Measurements from ENCODE around the gene KIFC1. TPM values are rescaled to one million over a fixed set of nuclear protein-coding genes. Genes with fewer than 3 reads are reported as not detected.
A peak's percentile ranks its signal among the peaks of the same experiment; 100 is the strongest.

The KIFC1 gene
- total RNA-seq, 1 experiment from 2014 or later = 159 TPM

GRCh38 chr6:33410711-33411631 is 19.3 kb downstream of the KIFC1 start, which contains the start of gene PHF1:
Gene PHF1, plus strand, starts transcription at chr6:33411014. Its CDS starts 1,250 bp downstream, at chr6:33412264.
- DNase-seq (ENCODE audit: low read depth) = peak; percentile 83

DNA sequence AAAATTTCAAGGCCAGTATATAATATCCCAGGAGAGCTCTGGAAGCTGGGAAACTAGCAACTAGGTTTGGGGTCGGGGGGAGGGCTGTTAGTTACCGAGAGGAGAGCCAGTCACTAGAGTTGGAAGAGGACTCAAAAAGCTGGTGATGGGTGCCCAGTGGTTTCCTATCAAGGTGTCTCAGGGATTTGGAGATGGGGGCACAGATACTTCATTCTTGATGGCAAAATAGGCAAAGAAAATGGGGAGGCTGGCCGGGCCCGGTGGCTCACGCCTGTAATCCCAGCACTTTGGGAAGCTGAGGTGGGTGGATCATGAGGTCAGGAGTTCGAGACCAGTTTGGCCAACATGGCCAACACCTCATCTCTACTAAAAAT is 20.0 kb downstream of the KIFC1 start:
- no peak for DNase-seq (ENCODE audit: low read depth)

GRCh38 chr6:33412140-33413009 is 20.8 kb downstream of the KIFC1 start:
- DNase-seq (ENCODE audit: low read depth) = no peak

GRCh38 chr6:33413241-33414120 is 21.9 kb downstream of the KIFC1 start:
- no peak for DNase-seq (ENCODE audit: low read depth)

- DNase-seq (ENCODE audit: low read depth) = peak; percentile 39
Measured at GRCh38 chr6:33414592-33415271, 23.1 kb downstream of the KIFC1 start.

GRCh38 chr6:33415831-33416230 is 24.2 kb downstream of the KIFC1 start:
- no peak for DNase-seq (ENCODE audit: low read depth)

GRCh38 chr6:33416386-33417127 is 24.9 kb downstream of the KIFC1 start:
- DNase-seq (ENCODE audit: low read depth) = peak; percentile 54

DNA sequence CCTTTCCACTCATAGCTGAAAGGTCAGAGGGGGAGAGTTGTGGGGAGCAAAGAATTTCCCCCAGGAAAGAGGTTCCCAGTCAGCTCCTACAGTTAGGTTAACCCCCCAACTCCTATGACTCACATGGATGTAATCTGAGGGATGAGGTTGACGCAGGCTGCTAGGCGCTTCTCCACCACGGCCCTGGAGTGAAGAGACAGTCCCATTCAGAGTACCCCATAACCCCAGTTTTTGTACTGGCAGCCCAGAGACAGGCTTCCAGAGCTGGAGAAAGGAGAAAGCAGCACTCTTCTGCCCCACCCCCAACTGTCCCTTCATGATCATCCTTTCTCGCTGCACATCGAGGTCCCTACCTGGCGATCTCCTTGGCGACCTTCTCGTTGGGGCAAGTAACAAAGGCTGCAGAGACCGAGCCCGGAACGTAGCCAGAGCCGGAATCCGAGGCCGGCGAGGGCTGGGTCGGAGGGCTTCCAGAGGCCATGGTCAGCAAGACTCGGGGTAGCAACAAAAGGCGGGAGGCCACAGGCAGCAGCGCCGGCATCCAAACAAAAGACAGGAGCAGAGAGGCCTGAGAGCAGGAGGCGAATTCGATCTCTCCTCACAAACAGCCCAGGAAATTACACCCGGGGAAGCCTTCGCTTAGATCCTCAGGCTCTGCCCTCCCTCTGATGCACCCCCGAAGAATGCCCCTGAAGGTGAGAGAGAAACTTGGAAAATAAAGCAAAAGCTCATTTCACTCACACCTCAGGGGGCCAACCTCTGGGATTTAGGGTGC is 25.7 kb downstream of the KIFC1 start:
- DNase-seq (ENCODE audit: low read depth) = peak; percentile 96

- DNase-seq (ENCODE audit: low read depth) = peak; percentile 100
Measured at GRCh38 chr6:33417903-33418689, 26.5 kb downstream of the KIFC1 start, which contains the start of gene CUTA. Gene CUTA, minus strand, starts transcription at chr6:33418107. Its CDS starts 107 bp downstream, at chr6:33418000.

GRCh38 chr6:33418690-33419291 is 27.2 kb downstream of the KIFC1 start:
- no peak for DNase-seq (ENCODE audit: low read depth)

DNA sequence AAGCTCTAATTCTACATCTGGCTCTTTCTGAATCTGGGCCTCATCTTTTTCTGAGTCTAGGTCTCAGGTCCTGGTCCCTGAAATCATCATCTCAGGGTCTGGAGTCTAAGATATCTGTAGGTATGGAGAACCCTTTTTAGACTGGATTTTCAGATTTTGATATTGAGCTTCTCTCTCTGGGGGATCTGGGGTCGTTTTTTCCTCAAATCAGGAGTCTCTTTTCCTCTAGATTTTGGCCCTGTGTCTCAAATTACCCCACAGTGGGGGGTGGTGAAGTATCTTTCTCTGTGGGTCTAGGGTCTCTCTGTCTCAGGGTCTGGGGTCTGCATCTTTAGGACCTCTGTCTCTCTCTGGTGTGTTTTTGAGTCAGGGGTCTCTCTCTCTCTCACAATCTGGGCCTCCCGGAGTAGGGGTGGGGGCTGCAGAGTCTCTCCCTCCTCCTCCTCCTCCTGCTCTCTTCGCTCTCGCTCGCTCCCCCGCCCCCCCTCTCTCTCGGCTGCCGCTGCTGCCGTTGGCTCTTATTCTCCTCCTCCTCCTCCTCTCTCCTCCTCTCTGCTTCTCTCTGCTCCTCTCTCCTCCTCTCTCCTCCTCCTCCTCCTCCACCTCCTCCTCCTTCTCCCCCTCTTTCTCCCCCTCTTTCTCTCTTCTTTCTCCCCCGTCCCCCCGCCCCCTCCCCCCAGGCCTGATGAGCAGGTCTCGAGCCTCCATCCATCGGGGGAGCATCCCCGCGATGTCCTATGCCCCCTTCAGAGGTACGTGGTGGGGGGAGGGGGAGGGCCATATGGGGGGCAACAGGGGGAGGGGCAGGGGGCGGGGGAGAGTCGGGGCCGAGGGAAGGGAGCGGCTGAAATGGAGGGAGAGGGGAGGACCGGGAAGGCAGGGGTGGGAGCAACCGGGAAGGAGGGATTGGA is 28.2 kb downstream of the KIFC1 start, which contains the start of gene SYNGAP1:
TSS of gene SYNGAP1 (plus strand) at position 486 of the 911 bp plus-strand sequence. CDS start at position 686, 200 bp downstream.
- peak; percentile 61 for DNase-seq (ENCODE audit: low read depth)

- DNase-seq (ENCODE audit: low read depth) = no peak
Measured at GRCh38 chr6:33420491-33421343, 29.1 kb downstream of the KIFC1 start.

DNA sequence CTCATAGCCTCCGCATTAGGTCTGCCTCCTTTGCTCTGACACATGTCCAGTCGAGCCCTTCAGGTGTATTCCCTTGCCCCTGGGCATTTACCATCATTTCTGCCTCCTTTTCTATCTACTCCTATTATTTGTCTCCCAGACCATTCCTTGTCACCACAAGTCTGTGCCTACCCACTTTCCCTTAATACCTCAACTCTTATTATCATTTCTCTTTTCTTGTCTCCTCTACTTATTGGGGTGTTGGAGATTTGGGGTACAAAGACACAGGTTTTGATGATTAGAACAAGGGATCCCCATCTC is 29.7 kb downstream of the KIFC1 start:
- DNase-seq (ENCODE audit: low read depth) = no peak

DNA sequence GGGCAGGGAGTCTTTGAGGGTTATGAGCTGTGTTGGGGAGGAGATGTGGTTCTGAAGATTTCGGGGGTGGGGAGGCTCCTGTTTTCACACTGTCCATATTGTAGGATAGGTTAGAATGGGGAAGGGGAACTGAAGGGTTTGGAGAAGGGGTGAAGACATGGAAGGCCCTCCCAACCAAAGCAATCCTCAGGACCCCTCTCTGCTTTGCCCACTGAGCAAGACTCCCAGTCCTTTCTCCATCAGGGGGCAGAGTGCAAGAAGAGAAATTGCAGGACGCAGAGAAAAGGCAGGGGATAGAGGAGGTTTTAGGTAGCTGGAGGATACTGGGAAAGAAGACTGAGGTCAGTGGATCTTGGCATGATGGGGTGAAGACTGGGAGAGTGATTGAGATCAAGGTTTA is 32.2 kb downstream of the KIFC1 start:
- DNase-seq (ENCODE audit: low read depth) = no peak

DNA sequence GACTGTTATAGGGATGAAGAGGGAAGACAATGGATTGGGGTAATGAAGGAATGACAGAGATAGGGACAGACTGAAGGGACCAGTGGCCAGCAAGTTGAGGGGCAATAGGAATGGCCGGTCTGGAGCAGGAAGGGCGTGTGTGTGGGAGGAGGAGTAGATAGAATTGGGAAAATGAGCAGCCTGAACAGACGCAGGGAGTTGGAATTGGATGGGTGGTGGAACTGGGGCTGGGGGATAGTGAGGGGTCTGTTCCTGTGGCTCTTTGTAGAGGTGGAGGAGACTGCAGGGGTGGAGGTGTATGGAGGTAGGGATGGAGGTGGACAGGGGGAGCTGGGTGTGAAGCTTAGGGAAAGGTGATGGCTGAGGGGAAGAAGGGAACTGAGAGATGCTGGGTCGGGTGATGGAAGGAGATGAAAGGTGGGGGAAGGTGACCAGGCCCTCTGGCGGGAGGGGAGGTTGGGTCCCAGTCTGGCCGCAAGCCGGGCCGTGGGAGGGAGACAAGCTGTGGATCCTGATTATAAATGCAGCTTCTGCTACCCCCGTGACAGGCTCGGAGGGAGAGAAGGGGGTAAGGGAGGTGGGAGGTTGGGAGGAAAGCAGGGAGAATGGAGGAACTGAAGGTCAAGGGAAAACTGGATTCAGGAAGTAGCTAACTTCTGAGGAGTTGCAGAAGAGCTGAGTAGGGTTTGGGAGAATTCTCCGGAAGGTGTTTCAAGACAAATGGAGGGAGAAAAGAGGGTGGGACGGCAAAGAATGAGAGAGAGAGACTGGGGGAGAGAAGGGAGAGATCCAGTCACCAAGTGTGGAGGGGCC is 33.4 kb downstream of the KIFC1 start:
- DNase-seq (ENCODE audit: low read depth) = no peak

All from M059J (cell line).